BLaER1 treated with 17β-estradiol and CSF1 and Interleukin-3, amounts not matched to agents 10 nM and 100 nM (cell line): ENCODE measurements around the gene PIK3CA.

ENCODE experiments used
- H3K27ac ChIP-seq, 11 experiments: shearing (Covaris generic); formaldehyde crosslinking; 2 replicates each; pipeline ENCODE4 v1.8.1; 2022
- H3K27me3 ChIP-seq, 11 experiments: shearing (Covaris generic); formaldehyde crosslinking; 2 replicates each; pipeline ENCODE4 v1.8.1; 2022
- H3K36me3 ChIP-seq, 11 experiments: shearing (Covaris generic); formaldehyde crosslinking; 2 replicates each; pipeline ENCODE4 v1.8.1; 2022
- H3K4me1 ChIP-seq, 10 experiments: shearing (Covaris generic); formaldehyde crosslinking; 2 replicates each; pipeline ENCODE4 v1.8.1; 2022
- H3K4me2 ChIP-seq, 11 experiments: shearing (Covaris generic); formaldehyde crosslinking; 2 replicates each; pipeline ENCODE4 v1.8.1; 2022
- H3K4me3 ChIP-seq, 10 experiments: shearing (Covaris generic); formaldehyde crosslinking; 2 replicates each; pipeline ENCODE4 v1.8.1; 2022
- H3K9ac ChIP-seq, 11 experiments: shearing (Covaris generic); formaldehyde crosslinking; 2 replicates each; pipeline ENCODE4 v1.8.1; 2022
- H3K9me3 ChIP-seq, 11 experiments: shearing (Covaris generic); formaldehyde crosslinking; replicated peaks in 1 of 11; 2 replicates each; pipeline ENCODE4 v1.8.1; 2022
- H4K20me1 ChIP-seq, 11 experiments: shearing (Covaris generic); formaldehyde crosslinking; 2 replicates each; pipeline ENCODE4 v1.8.1; 2022
- Cebpa-rat ChIP-seq, 11 experiments: shearing (Covaris generic); IDR thresholded peaks; 2 replicates each; pipeline ENCODE4 v1.8.1; 2022

The PIK3CA gene

DNA sequence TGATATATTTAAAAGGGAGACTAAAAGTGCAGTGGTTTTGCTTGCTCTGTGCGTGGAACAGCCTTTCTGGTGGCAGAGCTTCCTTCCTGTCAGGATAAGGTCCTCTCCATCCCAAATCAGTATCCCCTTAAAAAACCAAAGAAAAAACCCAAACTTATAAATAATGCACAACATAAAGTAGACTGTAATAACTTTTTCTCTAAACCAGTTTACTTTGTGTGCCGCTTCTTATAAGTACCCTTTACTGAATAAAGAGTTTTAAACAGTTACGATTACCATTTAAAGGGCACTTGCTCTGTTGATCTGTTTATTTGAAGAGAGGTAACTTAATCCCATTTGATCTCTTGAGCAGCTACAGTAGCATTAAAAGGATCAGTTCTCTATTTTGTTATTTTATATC is 2.5 kb downstream of the PIK3CA start:
- Histone ChIP-seq H3K27ac (no peak overlapping the region), H3K9me3 (peaks cover 5 to 33% (median 9%) of the 10 kb centered on the region in 11 experiments; a peak in 20 of 22 replicates), H3K4me1 (peaks cover 12 to 31% (median 28%) of the 10 kb centered on the region in 10 experiments), H3K4me3 (peak overlapping the region in 1 of 10 experiments; percentile 100; a peak in 3 of 20 replicates), H4K20me1 (peaks cover 16 to 61% (median 45%) of the 10 kb centered on the region in 11 experiments; a peak in 17 of 22 replicates), H3K27me3 (no peaks in the 10 kb centered on the region), H3K9ac (peak overlapping the region in 3 of 11 experiments; percentile 44 to 58 (median 57); a peak in 4 of 22 replicates), H3K4me2 (peak overlapping the region; percentile 67 to 98 (median 88); a peak in 21 of 22 replicates), H3K36me3 (peaks cover 0 to 12% (median 5%) of the 10 kb centered on the region in 11 experiments; a peak in 15 of 22 replicates)
- no peak for TF ChIP-seq Cebpa-rat (IDR thresholded peaks at IDR 0.05)

DNA sequence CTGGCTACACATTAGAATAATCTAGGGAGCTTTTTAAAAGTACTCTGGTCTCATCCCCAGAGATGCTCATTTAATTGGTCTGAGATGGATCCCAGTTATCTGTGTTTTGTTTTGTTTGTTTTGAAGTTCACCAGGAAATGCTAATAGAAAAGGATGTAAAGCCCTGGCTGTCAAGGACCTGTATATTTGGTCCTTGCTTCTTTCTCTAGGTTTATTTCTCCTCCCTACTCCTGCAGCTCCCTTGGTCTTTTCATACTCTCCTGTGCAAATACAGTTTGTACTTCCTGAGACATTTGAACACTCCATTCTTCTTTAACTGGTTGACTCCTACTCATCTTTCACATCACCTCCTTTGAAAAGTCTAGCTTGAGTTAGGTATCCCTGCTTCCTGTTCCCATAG is 3.3 kb downstream of the PIK3CA start:
- Histone ChIP-seq H3K4me1 (peaks cover 12 to 30% (median 26%) of the 10 kb centered on the region in 10 experiments), H3K36me3 (peaks cover 0 to 12% (median 5%) of the 10 kb centered on the region in 11 experiments; a peak in 15 of 22 replicates), H3K9me3 (peaks cover 5 to 33% (median 9%) of the 10 kb centered on the region in 11 experiments; a peak in 20 of 22 replicates), H3K9ac (no peak overlapping the region), H3K27ac (no peak overlapping the region), H3K4me3 (no peak overlapping the region), H3K27me3 (no peaks in the 10 kb centered on the region), H4K20me1 (peaks cover 21 to 70% (median 50%) of the 10 kb centered on the region in 11 experiments; a peak in 19 of 22 replicates), H3K4me2 (peak overlapping the region in 9 of 11 experiments; percentile 17 to 98 (median 88); a peak in 9 of 22 replicates)
- TF ChIP-seq Cebpa-rat (IDR thresholded peaks at IDR 0.05) = no peak

DNA sequence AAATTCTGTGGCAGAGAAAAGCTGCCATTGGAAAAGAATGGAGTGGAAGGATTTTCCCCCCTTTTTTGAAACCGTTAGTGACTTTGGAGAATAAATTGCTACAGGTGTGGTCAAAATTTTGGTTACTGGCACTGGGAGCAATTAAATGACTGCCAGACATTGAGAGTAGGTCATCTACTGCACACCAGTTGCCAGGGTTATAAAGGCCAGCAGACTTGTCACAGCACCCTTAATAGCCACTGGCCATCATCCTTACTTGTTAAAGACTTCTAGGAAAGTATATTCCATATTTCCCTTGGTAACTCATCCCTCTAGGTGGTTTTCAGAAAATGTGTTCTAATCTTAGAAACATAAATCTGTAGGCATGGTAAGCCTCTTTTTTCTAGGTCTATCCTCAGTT is 8.0 kb downstream of the PIK3CA start:
- Histone ChIP-seq H3K9me3 (peaks cover 5 to 43% (median 24%) of the 10 kb centered on the region in 11 experiments; a peak in 20 of 22 replicates), H3K9ac (no peak overlapping the region; a peak in 1 of 22 replicates), H3K4me3 (no peak overlapping the region), H4K20me1 (peaks cover 22 to 100% (median 55%) of the 10 kb centered on the region in 11 experiments; a peak in 18 of 22 replicates), H3K36me3 (peaks cover 0 to 26% (median 16%) of the 10 kb centered on the region in 11 experiments; a peak in 19 of 22 replicates), H3K27ac (no peak overlapping the region), H3K4me2 (no peak overlapping the region), H3K4me1 (peaks cover 1 to 31% (median 7%) of the 10 kb centered on the region in 10 experiments; a peak in 17 of 20 replicates), H3K27me3 (no peaks in the 10 kb centered on the region)
- no peak for TF ChIP-seq Cebpa-rat (IDR thresholded peaks at IDR 0.05)

DNA sequence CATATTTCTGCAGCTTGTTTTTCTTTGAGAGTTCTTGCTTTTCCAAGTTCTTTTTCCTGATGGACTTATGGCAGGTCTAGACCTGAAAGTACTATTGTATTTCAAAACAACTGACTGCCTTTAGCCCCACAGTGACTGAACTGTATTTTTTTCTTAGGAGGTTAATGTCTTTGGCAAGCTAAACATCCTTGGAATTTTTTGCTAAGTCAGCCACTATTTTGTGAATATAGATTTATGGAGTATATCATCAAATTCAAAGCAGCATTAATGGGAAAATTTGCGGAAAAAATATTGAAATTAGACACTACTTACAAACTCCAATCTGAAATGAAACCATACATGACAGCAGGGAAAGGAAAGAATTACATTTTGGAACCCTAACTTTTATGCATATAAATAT is 8.6 kb downstream of the PIK3CA start:
- H3K27me3 ChIP-seq = no peaks in the 10 kb centered on the region
- peaks cover 0 to 26% (median 17%) of the 10 kb centered on the region in 11 experiments; a peak in 19 of 22 replicates for H3K36me3 ChIP-seq
- TF ChIP-seq Cebpa-rat (IDR thresholded peaks at IDR 0.05) = no peak

DNA sequence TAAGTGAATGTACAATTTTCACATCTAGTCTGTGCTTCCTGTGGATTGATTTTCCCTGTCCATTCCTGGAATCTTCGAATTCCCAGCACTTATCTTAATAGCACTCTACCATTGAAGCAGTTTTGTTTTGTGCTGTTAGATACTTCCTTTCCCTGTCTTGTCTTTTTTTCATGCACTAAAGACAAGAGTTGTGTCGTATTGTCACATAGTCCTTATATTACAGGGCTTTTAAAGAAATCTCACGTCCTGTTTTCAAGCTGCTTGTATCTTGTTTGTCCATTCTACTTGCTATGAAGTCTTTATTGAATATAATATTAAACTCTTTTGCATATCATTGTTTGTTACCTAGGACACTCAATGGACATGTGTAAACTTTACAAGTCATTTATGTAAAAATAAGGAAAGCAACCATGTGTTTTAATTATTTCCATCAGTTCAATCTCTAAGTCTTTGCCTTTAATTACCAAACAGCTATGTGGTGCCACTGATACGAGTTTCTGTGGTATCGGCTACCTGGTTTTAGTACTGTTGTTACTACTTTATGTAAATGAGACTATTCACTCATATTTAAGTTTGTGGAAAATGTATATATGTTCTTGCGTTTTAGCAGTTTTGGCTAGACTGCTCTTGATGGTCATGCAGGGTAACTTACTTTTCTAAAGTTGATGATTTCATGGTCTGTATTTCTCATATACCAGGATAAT is 10.3 kb downstream of the PIK3CA start:
- H3K27ac ChIP-seq = no peak overlapping the region
- H3K36me3 ChIP-seq = peaks cover 0 to 24% (median 16%) of the 10 kb centered on the region in 11 experiments; a peak in 19 of 22 replicates
- H3K4me2 ChIP-seq = no peak overlapping the region
- peaks cover 5 to 35% (median 22%) of the 10 kb centered on the region in 11 experiments; a peak in 20 of 22 replicates for H3K9me3 ChIP-seq
- H4K20me1 ChIP-seq = peaks cover 11 to 100% (median 47%) of the 10 kb centered on the region in 11 experiments; a peak in 16 of 22 replicates
- no peak overlapping the region for H3K9ac ChIP-seq
- H3K4me3 ChIP-seq = no peak overlapping the region
- TF ChIP-seq Cebpa-rat (IDR thresholded peaks at IDR 0.05) = no peak
- H3K4me1 ChIP-seq = peaks cover 0 to 28% (median 0%) of the 10 kb centered on the region in 10 experiments; a peak in 6 of 20 replicates
- H3K27me3 ChIP-seq = no peaks in the 10 kb centered on the region

More for the DNA sequence above, 8.6 kb downstream of the PIK3CA start:
- Histone ChIP-seq H4K20me1 (peaks cover 16 to 100% (median 53%) of the 10 kb centered on the region in 11 experiments; a peak in 18 of 22 replicates), H3K4me2 (no peak overlapping the region), H3K4me1 (peaks cover 0 to 29% (median 1%) of the 10 kb centered on the region in 10 experiments; a peak in 11 of 20 replicates), H3K9me3 (peaks cover 5 to 43% (median 25%) of the 10 kb centered on the region in 11 experiments; a peak in 20 of 22 replicates), H3K9ac (no peak overlapping the region; a peak in 1 of 22 replicates), H3K27ac (no peak overlapping the region), H3K4me3 (no peak overlapping the region)

DNA sequence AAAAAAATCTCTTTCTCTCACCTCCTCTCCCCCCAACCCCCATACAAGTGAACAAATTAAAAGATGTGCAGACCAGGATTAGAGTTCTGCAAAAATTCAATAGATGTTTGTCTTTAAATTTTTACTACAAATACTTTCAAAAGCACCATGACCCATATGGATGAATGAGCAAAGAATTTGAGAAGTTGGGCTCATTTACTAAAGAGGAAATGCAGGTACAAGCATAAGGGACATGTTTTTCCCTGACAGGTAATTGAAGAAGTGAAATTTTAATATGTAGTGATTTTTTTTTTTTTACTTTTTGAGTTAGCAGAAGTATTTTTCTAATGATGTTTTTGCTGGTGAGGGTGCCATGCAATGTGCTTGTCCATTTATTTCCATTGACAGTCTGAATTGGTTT is 15.3 kb downstream of the PIK3CA start:
- Histone ChIP-seq H4K20me1 (peaks cover 26 to 100% (median 52%) of the 10 kb centered on the region in 11 experiments; a peak in 16 of 22 replicates), H3K4me1 (peaks cover 0 to 34% (median 0%) of the 10 kb centered on the region in 10 experiments; a peak in 8 of 20 replicates), H3K9me3 (peaks cover 0 to 30% (median 19%) of the 10 kb centered on the region in 11 experiments; a peak in 17 of 22 replicates), H3K36me3 (peaks cover 0 to 19% (median 9%) of the 10 kb centered on the region in 11 experiments; a peak in 14 of 22 replicates), H3K27ac (peak overlapping the region in 1 of 11 experiments; percentile 23; a peak in 1 of 22 replicates), H3K27me3 (no peaks in the 10 kb centered on the region), H3K9ac (no peak overlapping the region), H3K4me3 (no peak overlapping the region), H3K4me2 (no peak overlapping the region)
- TF ChIP-seq Cebpa-rat (IDR thresholded peaks at IDR 0.05) = no peak

DNA sequence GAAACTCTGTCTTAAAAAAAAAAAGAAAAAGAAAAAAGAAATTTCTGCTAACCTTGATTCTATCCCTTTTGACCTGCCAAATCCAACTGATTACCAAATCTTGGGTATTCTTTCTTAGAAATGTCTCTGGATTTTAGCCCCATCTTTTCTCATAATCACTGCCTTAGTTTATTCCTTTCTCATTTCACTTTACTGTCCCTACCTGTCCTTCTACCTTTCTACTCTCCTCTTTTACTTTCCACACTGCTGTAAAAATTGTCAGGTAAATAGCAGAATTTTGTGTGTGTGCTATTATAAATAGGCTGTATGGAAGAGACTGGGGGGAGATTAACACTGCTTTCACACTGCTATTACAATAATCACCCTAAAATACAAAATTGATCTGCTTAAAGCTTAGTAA is 16.7 kb downstream of the PIK3CA start:
- TF ChIP-seq Cebpa-rat (IDR thresholded peaks at IDR 0.05) = no peak
- peaks cover 0 to 27% (median 11%) of the 10 kb centered on the region in 11 experiments; a peak in 13 of 22 replicates for H3K36me3 ChIP-seq
- H3K4me1 ChIP-seq = peaks cover 0 to 34% (median 0%) of the 10 kb centered on the region in 10 experiments; a peak in 8 of 20 replicates
- H3K27ac ChIP-seq = no peak overlapping the region
- peaks cover 9 to 35% (median 29%) of the 10 kb centered on the region in 11 experiments; a peak in 20 of 22 replicates for H3K9me3 ChIP-seq
- H3K4me3 ChIP-seq = no peak overlapping the region
- H3K9ac ChIP-seq = no peak overlapping the region
- H3K4me2 ChIP-seq = no peak overlapping the region
- peaks cover 26 to 96% (median 43%) of the 10 kb centered on the region in 11 experiments; a peak in 16 of 22 replicates for H4K20me1 ChIP-seq
- no peaks in the 10 kb centered on the region for H3K27me3 ChIP-seq

DNA sequence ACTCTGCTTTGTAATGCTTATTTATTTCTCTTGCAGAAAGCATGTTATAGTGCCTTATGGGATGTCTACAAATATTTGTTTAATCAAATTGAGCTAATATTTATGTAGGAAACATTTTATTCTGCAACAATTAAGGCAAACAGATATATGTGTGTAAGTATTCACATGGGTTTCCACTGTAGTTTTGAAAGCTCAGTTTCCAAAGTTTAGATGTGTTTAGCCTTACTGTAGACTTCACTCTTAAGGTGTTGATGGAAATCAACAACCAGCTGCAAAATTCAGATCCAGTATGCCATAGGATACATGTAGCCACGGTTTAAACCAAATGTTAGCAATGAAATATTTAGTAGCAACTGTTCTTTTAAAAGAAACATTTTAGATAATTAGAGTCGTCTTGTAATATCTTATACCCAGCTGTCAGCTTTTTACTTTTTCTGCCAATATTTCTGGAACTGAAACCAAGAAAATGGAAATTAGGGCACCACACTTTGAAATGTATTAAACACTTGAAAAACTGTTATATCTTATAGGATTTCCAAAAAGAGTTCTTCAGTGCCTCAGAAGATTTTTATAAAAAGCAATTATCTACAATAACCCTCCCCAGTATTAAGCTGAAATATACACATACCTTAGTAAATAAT is 18.5 kb downstream of the PIK3CA start:
- no peak overlapping the region for H3K27ac ChIP-seq
- H3K9me3 ChIP-seq = peaks cover 27 to 44% (median 38%) of the 10 kb centered on the region in 11 experiments
- TF ChIP-seq Cebpa-rat (IDR thresholded peaks at IDR 0.05) = no peak
- H3K36me3 ChIP-seq = peaks cover 0 to 27% (median 16%) of the 10 kb centered on the region in 11 experiments; a peak in 12 of 22 replicates
- peaks cover 0 to 19% (median 0%) of the 10 kb centered on the region in 10 experiments; a peak in 6 of 20 replicates for H3K4me1 ChIP-seq
- no peaks in the 10 kb centered on the region for H3K27me3 ChIP-seq
- H3K4me2 ChIP-seq = peak overlapping the region in 3 of 11 experiments; percentile 3 to 54 (median 46); a peak in 5 of 22 replicates
- H4K20me1 ChIP-seq = peaks cover 19 to 78% (median 30%) of the 10 kb centered on the region in 11 experiments; a peak in 16 of 22 replicates
- peak overlapping the region in 1 of 11 experiments; percentile 31; a peak in 1 of 22 replicates for H3K9ac ChIP-seq
- no peak overlapping the region for H3K4me3 ChIP-seq
